ENCODE data around the gene PCP4. TPM values are rescaled to one million over a fixed set of nuclear protein-coding genes. Genes with fewer than 3 reads are reported as not detected.
A peak's percentile ranks its signal among the peaks of the same experiment; 100 is the strongest.

The PCP4 gene
- total and polyA plus RNA-seq, 5 donors, result 3.9 to 7.5 (median 5.5) TPM

- Histone ChIP-seq H3K27ac (ENCODE audit: low read length) (no peak overlapping the region), H3K9me3 (ENCODE audit: control insufficient read depth, low read length) (no peaks in the 10 kb centered on the region), H3K27me3 (ENCODE audit: control insufficient read depth, insufficient read depth) (no peaks in the 10 kb centered on the region), H3K4me1 (ENCODE audit: control insufficient read depth, insufficient read depth, low read length) (no peaks in the 10 kb centered on the region), H3K4me3 (ENCODE audit: low read length) (no peak overlapping the region)
- intact Hi-C loops (cut with DNase I), result no loop called here
- WGBS, result 85% methylated on average over 6 of the region's 6 CpGs
- DNase-seq (no peak), ATAC-seq (no peak)
Observed at GRCh38 chr21:39847877-39848276, 19.4 kb upstream of the PCP4 start.

DNA sequence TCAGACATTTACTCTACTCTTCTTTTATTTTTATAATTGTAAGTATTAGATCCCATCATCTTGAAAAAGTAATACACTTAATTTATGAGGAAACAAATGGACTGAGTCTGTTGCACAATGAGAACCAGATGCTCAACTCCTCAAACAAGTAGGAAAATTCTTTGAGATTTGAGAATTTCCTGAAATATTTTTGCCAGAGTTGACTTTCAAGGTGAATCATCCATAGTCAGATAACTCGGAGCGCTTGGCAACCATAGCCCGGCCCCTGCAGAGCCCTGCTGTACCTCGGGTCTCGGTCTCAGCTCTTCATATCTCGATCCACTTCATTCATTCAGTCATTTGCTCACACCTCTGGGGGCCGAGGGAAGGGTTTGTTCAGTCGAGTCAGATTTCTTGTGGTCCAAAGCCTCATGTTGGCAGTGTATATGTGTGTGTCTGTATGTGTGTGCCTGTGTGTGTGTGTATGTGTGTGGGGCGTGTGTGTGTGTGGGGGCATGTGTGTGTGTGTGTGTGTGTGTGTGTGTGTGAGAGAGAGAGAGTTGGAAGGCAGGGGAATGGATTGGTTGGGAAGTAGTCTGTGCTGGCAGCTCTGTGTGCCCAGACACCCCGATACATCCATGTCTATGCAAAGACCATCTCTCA lies 18.1 kb upstream of the PCP4 start:
- no peaks in the 10 kb centered on the region for H3K4me1 ChIP-seq (ENCODE audit: control insufficient read depth, insufficient read depth, low read length)
- H3K27me3 ChIP-seq (ENCODE audit: control insufficient read depth, insufficient read depth), result no peaks in the 10 kb centered on the region
- H3K9me3 ChIP-seq (ENCODE audit: control insufficient read depth, low read length), result no peaks in the 10 kb centered on the region
- no peak overlapping the region for H3K4me3 ChIP-seq (ENCODE audit: low read length)
- DNase-seq, result no peak
- no peak for ATAC-seq
- intact Hi-C loops (cut with DNase I), result no loop called here
- no peak overlapping the region for H3K27ac ChIP-seq (ENCODE audit: low read length)
- WGBS, result 67% methylated on average over 10 of the region's 10 CpGs

DNA sequence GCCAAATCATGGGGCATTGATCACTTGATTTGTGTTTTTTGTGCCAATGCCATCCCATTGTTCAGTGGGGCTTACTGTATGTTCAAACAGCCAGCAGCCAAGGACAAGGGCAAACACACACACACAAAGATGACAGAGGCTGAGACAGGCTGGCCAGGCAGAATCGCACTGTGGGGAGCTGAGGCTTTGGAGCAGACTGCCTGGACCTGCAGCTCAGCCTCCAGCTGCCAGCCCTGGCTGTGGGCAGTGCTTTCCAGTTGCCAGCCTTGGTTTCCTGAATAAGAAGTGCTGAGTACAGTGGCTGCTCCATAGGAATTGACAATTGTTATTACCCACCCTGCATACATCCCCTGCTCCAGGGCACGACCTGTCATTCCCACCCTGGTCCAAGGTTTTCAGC lies 16.9 kb upstream of the PCP4 start:
- ATAC-seq (no peak), DNase-seq (no peak)
- Histone ChIP-seq H3K4me3 (ENCODE audit: low read length) (no peak overlapping the region), H3K9me3 (ENCODE audit: control insufficient read depth, low read length) (no peaks in the 10 kb centered on the region), H3K27ac (ENCODE audit: low read length) (no peak overlapping the region), H3K4me1 (ENCODE audit: control insufficient read depth, insufficient read depth, low read length) (no peaks in the 10 kb centered on the region), H3K27me3 (ENCODE audit: control insufficient read depth, insufficient read depth) (no peaks in the 10 kb centered on the region)
- intact Hi-C loops (cut with DNase I), result no loop called here
- WGBS, result 84% methylated on average over 2 of the region's 2 CpGs

- ATAC-seq, result no peak
- H3K4me1 ChIP-seq (ENCODE audit: control insufficient read depth, insufficient read depth, low read length), result no peaks in the 10 kb centered on the region
- no peaks in the 10 kb centered on the region for H3K27me3 ChIP-seq (ENCODE audit: control insufficient read depth, insufficient read depth)
- no peak for DNase-seq
- no peak overlapping the region for H3K27ac ChIP-seq (ENCODE audit: low read length)
- intact Hi-C loops (cut with DNase I), result no loop called here
- 88% methylated on average over 7 of the region's 7 CpGs for WGBS
- no peaks in the 10 kb centered on the region for H3K9me3 ChIP-seq (ENCODE audit: control insufficient read depth, low read length)
- H3K4me3 ChIP-seq (ENCODE audit: low read length), result no peak overlapping the region
Observed at GRCh38 chr21:39851002-39851618, 16.1 kb upstream of the PCP4 start.

- Histone ChIP-seq H3K9me3 (ENCODE audit: control insufficient read depth, low read length) (no peaks in the 10 kb centered on the region), H3K27me3 (ENCODE audit: control insufficient read depth, insufficient read depth) (no peaks in the 10 kb centered on the region), H3K4me3 (ENCODE audit: low read length) (no peak overlapping the region), H3K4me1 (ENCODE audit: control insufficient read depth, insufficient read depth, low read length) (no peaks in the 10 kb centered on the region), H3K27ac (ENCODE audit: low read length) (no peak overlapping the region)
- intact Hi-C loops (cut with DNase I), result no loop called here
- ATAC-seq (no peak), DNase-seq (no peak)
- WGBS, result 52% methylated on average over 5 of the region's 5 CpGs
Observed at GRCh38 chr21:39852021-39852721, 15.1 kb upstream of the PCP4 start.

DNA sequence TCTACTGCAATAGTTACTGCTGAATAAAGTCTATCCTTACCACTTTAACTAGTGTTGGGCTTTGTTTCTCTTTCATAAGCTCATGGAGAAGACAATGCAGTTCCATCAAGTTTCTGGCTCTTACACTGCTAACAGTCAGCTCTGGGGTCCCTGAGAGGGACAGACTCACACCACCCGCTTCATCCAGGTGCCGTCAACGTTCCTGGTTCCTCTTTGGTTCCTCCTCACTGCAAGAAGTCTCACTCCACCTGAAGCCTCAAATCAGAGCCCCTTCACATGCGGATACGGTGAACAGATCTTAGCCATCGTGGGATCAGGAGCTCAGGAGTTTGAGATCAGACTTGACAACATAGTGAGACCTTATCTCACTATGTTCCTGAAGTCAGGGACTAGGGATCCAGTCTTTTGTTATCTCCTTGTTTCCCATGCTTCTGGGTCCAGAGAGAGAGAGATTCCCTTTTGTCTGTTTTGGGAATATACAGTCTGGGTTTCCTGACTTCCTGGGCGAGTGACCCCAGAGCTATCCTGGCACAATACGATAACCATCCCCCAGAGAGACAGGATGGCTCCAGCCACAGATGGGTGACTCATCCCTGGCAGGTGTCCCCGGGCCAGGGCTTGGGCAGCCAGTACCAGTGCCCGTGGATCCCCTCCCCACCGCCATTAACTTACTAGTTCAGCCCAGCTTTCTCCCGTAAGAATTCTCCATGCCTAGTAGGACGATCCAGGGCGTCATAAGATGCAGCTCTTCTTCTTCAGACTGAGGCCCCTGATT lies 14.3 kb upstream of the PCP4 start:
- ATAC-seq (peak in 1 of 2 donors; percentile 39), DNase-seq (no peak)
- intact Hi-C loops (cut with DNase I), result no loop called here
- Histone ChIP-seq H3K9me3 (ENCODE audit: control insufficient read depth, low read length) (no peaks in the 10 kb centered on the region), H3K4me3 (ENCODE audit: low read length) (no peak overlapping the region), H3K4me1 (ENCODE audit: control insufficient read depth, insufficient read depth, low read length) (no peaks in the 10 kb centered on the region), H3K27ac (ENCODE audit: low read length) (no peak overlapping the region), H3K27me3 (ENCODE audit: control insufficient read depth, insufficient read depth) (no peaks in the 10 kb centered on the region)
- 85% methylated on average over 14 of the region's 14 CpGs for WGBS

- DNase-seq (no peak), ATAC-seq (no peak)
- 91% methylated on average over 6 of the region's 6 CpGs for WGBS
Observed at GRCh38 chr21:39854572-39854971, 12.7 kb upstream of the PCP4 start.

GRCh38 chr21:39855595-39855994 lies 11.6 kb upstream of the PCP4 start:
- H3K9me3 ChIP-seq (ENCODE audit: control insufficient read depth, low read length), result no peaks in the 10 kb centered on the region
- intact Hi-C loops (cut with DNase I), result no loop called here
- DNase-seq, result no peak
- no peaks in the 10 kb centered on the region for H3K27me3 ChIP-seq (ENCODE audit: control insufficient read depth, insufficient read depth)
- H3K4me3 ChIP-seq (ENCODE audit: low read length), result no peak overlapping the region
- no peaks in the 10 kb centered on the region for H3K4me1 ChIP-seq (ENCODE audit: control insufficient read depth, insufficient read depth, low read length)
- ATAC-seq, result no peak
- 92% methylated on average over 4 of the region's 4 CpGs for WGBS
- no peak overlapping the region for H3K27ac ChIP-seq (ENCODE audit: low read length)

More at GRCh38 chr21:39854572-39854971, 12.7 kb upstream of the PCP4 start:
- intact Hi-C loops (cut with DNase I), result no loop called here
- no peaks in the 10 kb centered on the region for H3K9me3 ChIP-seq (ENCODE audit: control insufficient read depth, low read length)
- H3K27me3 ChIP-seq (ENCODE audit: control insufficient read depth, insufficient read depth), result no peaks in the 10 kb centered on the region
- H3K4me3 ChIP-seq (ENCODE audit: low read length), result no peak overlapping the region
- no peak overlapping the region for H3K27ac ChIP-seq (ENCODE audit: low read length)
- no peaks in the 10 kb centered on the region for H3K4me1 ChIP-seq (ENCODE audit: control insufficient read depth, insufficient read depth, low read length)

GRCh38 chr21:39860600-39860999 lies 6.6 kb upstream of the PCP4 start:
- 67% methylated on average over 1 of the region's 1 CpG for WGBS

GRCh38 chr21:39863111-39863510 lies 4.1 kb upstream of the PCP4 start:
- DNase-seq, result no peak
- Histone ChIP-seq H3K4me1 (ENCODE audit: control insufficient read depth, insufficient read depth, low read length) (no peaks in the 10 kb centered on the region), H3K9me3 (ENCODE audit: control insufficient read depth, low read length) (no peaks in the 10 kb centered on the region), H3K27me3 (ENCODE audit: control insufficient read depth, insufficient read depth) (no peaks in the 10 kb centered on the region), H3K27ac (ENCODE audit: low read length) (no peak overlapping the region), H3K4me3 (ENCODE audit: low read length) (no peak overlapping the region)
- no peak for ATAC-seq
- WGBS, result 43% methylated on average over 4 of the region's 4 CpGs
- intact Hi-C loops (cut with DNase I), result loop anchor here in 1 of 4 donors (10.0 kb wide), 1 partner anchor 262 kb away; no protein-coding TSS in a partner anchor

More at GRCh38 chr21:39860600-39860999, 6.6 kb upstream of the PCP4 start:
- ATAC-seq (no peak), DNase-seq (no peak)
- Histone ChIP-seq H3K27me3 (ENCODE audit: control insufficient read depth, insufficient read depth) (no peaks in the 10 kb centered on the region), H3K9me3 (ENCODE audit: control insufficient read depth, low read length) (no peaks in the 10 kb centered on the region), H3K4me3 (ENCODE audit: low read length) (no peak overlapping the region), H3K27ac (ENCODE audit: low read length) (no peak overlapping the region), H3K4me1 (ENCODE audit: control insufficient read depth, insufficient read depth, low read length) (no peaks in the 10 kb centered on the region)
- intact Hi-C loops (cut with DNase I), result loop anchor here in 1 of 4 donors (10.0 kb wide), 1 partner anchor 264 kb away; no protein-coding TSS in a partner anchor

Data from right cardiac atrium (tissue), 5 donors.